Endodermal cell (in vitro differentiated cells): ENCODE measurements around the gene PSMA7. TPM values are rescaled to one million over a fixed set of nuclear protein-coding genes. Genes with fewer than 3 reads are reported as not detected.

Experiments used
- DNase-seq: peaks from one replicate; pipeline ENCODE4 v3.0.0-alpha.2; 2017
- H3K27ac ChIP-seq: 2 replicates; pipeline ENCODE4 v1.5.1; 2013; ENCODE audit warnings: mild to moderate bottlenecking, low read depth, low read length, moderate library complexity
- H3K27me3 ChIP-seq: 2 replicates; pipeline ENCODE4 v1.6.1; 2013; ENCODE audit warnings: mild to moderate bottlenecking, low read length, moderate library complexity; ENCODE audit not compliant: insufficient read depth, control insufficient read depth, poor library complexity, severe bottlenecking
- H3K36me3 ChIP-seq: 2 replicates; pipeline ENCODE4 v1.7.0; 2013; ENCODE audit warnings: mild to moderate bottlenecking, low read length, moderate library complexity; ENCODE audit not compliant: control insufficient read depth, insufficient read depth
- H3K4me1 ChIP-seq: one replicate; pipeline ENCODE4 v1.7.0; 2013; ENCODE audit warnings: low read length; ENCODE audit not compliant: control insufficient read depth, insufficient read depth
- H3K4me3 ChIP-seq: 2 replicates; pipeline ENCODE4 v1.5.1; 2013; ENCODE audit warnings: mild to moderate bottlenecking, low read length, moderate library complexity
- H3K9ac ChIP-seq: 2 replicates; pipeline ENCODE4 v1.6.1; 2013; ENCODE audit warnings: mild to moderate bottlenecking, low read length, moderate library complexity; ENCODE audit not compliant: poor library complexity, severe bottlenecking; ENCODE audit errors: extremely low read depth
- H3K9me3 ChIP-seq: 2 replicates; pipeline ENCODE4 v1.6.1; 2013; ENCODE audit warnings: mild to moderate bottlenecking, low read length, moderate library complexity; ENCODE audit not compliant: control insufficient read depth
- H3K27ac Mint-ChIP-seq: 2 replicates; pipeline ENCODE4 v1.8.0; 2020; ENCODE audit warnings: mixed read lengths
- H3K27me3 Mint-ChIP-seq: 2 replicates; pipeline ENCODE4 v1.8.0; 2021; ENCODE audit warnings: mild to moderate bottlenecking, mixed read lengths; ENCODE audit not compliant: insufficient read depth
- H3K36me3 Mint-ChIP-seq: 2 replicates; pipeline ENCODE4 v1.8.0; 2020; ENCODE audit warnings: low read depth, mixed read lengths
- H3K4me1 Mint-ChIP-seq: 2 replicates; pipeline ENCODE4 v1.8.0; 2020; ENCODE audit warnings: mixed read lengths
- H3K4me3 Mint-ChIP-seq: 2 replicates; pipeline ENCODE4 v1.8.0; 2020; ENCODE audit warnings: mild to moderate bottlenecking, moderate library complexity, mixed read lengths
- H3K9me3 Mint-ChIP-seq: 2 replicates; pipeline ENCODE4 v1.8.0; 2020; ENCODE audit warnings: mild to moderate bottlenecking, mixed read lengths
- WGBS, 2 experiments: methylation state at CpG; one replicate each; pipeline versions ENCODE4 v1.1.5 to v1.1.7; 2013; ENCODE audit warnings: missing lambda C conversion rate in 2 of 2, mixed read lengths in 1 of 2; ENCODE audit not compliant: insufficient coverage in 1 of 2, insufficient read length in 1 of 2; 5-methylcytosine and 5-hydroxymethylcytosine counted together
- total RNA-seq, 2 donors: library from RNA; stranded (reverse); fragmentation: NEBNext Ultra II Directional in 1 of 2; extraction: Animal tissue kit (Norgen Biotek cat#: 25700) in 1 of 2; gene quantifications; 2 replicates in 1 of 2; 3 replicates in 1 of 2; pipeline ENCODE4 v1.2.1, GENCODE V29; 2021
- TF ChIP-seq, protein P1 (sequence below): fragments of 200-600 bp; sonication (generic); conservative IDR thresholded peaks from 2 replicates; pipeline ENCODE4 v1.5.0; 2021; ENCODE audit warnings: antibody characterized with exemption, mild to moderate bottlenecking

PSMA7 gene
- total RNA-seq, 2 donors from 2014 or later: 279 to 280 TPM

DNA sequence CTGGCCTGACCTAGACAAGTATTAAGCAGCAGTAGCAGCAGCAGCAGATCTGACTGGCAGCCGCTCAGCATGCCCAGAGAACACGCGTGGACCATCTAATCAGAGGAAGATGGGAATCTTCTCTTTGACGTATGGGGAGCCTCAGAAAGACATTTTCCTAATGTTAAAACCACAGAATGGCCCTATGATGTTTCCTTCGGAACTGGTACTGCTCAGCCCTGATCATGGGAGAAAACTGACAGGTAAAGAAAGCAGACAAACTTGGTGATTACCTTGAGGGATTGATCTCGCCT is 6.2 kb downstream of the PSMA7 start:
- no peak overlapping the region for H3K27ac Mint-ChIP-seq
- no peak overlapping the region for H3K4me3 ChIP-seq
- peaks cover 85% of the 10 kb centered on the region for H3K36me3 Mint-ChIP-seq
- no peaks in the 10 kb centered on the region for H3K9me3 Mint-ChIP-seq
- H3K9ac ChIP-seq: no peak overlapping the region
- TF ChIP-seq, protein P1, sequence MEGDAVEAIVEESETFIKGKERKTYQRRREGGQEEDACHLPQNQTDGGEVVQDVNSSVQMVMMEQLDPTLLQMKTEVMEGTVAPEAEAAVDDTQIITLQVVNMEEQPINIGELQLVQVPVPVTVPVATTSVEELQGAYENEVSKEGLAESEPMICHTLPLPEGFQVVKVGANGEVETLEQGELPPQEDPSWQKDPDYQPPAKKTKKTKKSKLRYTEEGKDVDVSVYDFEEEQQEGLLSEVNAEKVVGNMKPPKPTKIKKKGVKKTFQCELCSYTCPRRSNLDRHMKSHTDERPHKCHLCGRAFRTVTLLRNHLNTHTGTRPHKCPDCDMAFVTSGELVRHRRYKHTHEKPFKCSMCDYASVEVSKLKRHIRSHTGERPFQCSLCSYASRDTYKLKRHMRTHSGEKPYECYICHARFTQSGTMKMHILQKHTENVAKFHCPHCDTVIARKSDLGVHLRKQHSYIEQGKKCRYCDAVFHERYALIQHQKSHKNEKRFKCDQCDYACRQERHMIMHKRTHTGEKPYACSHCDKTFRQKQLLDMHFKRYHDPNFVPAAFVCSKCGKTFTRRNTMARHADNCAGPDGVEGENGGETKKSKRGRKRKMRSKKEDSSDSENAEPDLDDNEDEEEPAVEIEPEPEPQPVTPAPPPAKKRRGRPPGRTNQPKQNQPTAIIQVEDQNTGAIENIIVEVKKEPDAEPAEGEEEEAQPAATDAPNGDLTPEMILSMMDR: no peak
- H3K4me1 Mint-ChIP-seq: peaks cover 16% of the 10 kb centered on the region
- no peaks in the 10 kb centered on the region for H3K9me3 ChIP-seq
- H3K4me1 ChIP-seq: peaks cover 6% of the 10 kb centered on the region
- no peak for DNase-seq
- no peaks in the 10 kb centered on the region for H3K27me3 Mint-ChIP-seq
- no peaks in the 10 kb centered on the region for H3K27me3 ChIP-seq
- H3K27ac ChIP-seq: no peak overlapping the region
- no peak overlapping the region for H3K4me3 Mint-ChIP-seq
- 87 to 89% methylated on average over 6 of the region's 6 CpGs for WGBS, 2 experiments
- peaks cover 89% of the 10 kb centered on the region for H3K36me3 ChIP-seq

DNA sequence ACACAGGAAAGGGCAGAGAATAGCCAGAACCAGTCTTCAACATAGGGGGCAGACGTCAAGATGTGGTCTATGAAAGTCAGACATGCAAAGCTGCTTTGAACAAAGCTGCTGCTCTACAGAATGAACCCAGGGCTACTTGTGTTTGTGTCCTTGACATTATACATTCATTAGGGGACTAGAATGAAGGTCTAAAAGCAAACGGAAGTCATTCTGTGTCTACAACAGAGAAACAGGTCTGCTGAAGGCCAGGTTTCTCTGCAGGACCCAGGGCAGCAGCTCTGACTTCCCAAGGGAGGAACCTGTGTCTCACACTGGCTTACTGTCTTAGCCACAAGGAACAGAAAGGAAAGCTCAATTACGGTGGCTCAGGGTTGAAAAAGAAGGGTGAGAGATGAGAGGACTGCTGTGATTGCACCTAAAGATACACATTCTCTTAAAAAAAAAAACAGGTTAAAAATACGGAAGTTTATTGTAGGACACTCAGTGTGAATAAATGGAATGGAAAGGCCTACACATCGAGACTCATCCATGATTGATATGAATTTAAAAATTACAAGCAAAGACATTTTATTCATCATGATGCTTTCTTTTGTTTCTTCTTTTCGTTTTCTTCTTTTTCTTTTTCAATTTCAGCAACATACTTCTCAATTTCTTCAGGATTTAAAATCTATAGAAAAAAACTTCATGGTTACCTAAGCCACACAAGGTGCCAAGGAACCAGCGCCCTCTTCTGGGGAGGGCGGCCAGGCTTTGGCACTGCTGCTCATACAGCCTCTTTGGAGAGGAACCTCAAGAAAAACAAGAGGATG is 6.7 kb downstream of the PSMA7 start:
- no peak overlapping the region for H3K27ac ChIP-seq
- H3K9ac ChIP-seq: no peak overlapping the region
- peaks cover 90% of the 10 kb centered on the region for H3K36me3 Mint-ChIP-seq
- H3K27me3 ChIP-seq: no peaks in the 10 kb centered on the region
- WGBS, 2 experiments: 65 to 69% methylated on average over 6 to 8 of the region's 8 CpGs
- TF ChIP-seq, protein P1: peak; percentile 95
- H3K36me3 ChIP-seq: peaks cover 94% of the 10 kb centered on the region
- no peak overlapping the region for H3K4me3 ChIP-seq
- no peaks in the 10 kb centered on the region for H3K9me3 ChIP-seq
- H3K4me1 Mint-ChIP-seq: peaks cover 10% of the 10 kb centered on the region
- peaks cover 6% of the 10 kb centered on the region for H3K4me1 ChIP-seq
- H3K4me3 Mint-ChIP-seq: no peak overlapping the region
- H3K27me3 Mint-ChIP-seq: no peaks in the 10 kb centered on the region
- H3K9me3 Mint-ChIP-seq: no peaks in the 10 kb centered on the region
- peak overlapping the region; percentile 18 for H3K27ac Mint-ChIP-seq
- peak; percentile 89 for DNase-seq

DNA sequence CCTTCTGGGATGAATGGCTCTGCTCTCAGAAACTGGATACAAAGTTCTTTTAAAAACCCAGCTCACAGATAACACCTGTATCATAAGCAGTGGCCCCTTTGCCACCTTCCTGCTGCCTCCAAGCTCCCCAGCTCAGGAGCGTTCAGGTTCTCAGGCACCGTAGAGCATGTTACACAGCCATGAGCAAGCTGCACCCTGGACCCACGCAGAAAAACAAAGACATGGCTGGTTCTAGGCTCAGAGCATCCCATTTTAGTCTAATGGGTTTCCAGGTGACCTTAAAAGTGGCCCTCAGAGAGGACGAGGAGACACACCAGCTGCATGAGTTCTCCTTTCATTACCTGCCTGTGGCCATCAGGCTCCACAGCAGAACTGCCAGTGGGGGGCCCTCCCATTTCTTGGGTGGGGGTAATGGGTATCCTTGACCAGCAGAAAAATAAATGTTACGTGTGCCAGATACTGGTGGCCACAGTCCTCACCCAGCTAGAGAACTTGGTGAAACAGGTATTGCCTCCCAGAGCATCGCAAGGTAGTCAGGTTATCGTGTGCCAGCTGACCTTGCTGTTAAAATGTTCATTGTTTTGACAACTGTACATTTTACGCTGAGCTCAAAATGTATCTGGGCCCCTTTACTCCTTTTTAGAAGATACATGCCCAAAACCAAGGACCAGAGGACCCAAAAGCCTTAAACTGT is 7.5 kb downstream of the PSMA7 start:
- Mint-ChIP-seq H3K4me3 (no peak overlapping the region), H3K27ac (no peak overlapping the region), H3K36me3 (peaks cover 94% of the 10 kb centered on the region), H3K27me3 (no peaks in the 10 kb centered on the region), H3K4me1 (peaks cover 5% of the 10 kb centered on the region), H3K9me3 (no peaks in the 10 kb centered on the region)
- H3K9ac ChIP-seq: no peak overlapping the region
- no peaks in the 10 kb centered on the region for H3K4me1 ChIP-seq
- TF ChIP-seq, protein P1: no peak
- no peak overlapping the region for H3K4me3 ChIP-seq
- H3K9me3 ChIP-seq: no peaks in the 10 kb centered on the region
- no peak overlapping the region for H3K27ac ChIP-seq
- H3K27me3 ChIP-seq: no peaks in the 10 kb centered on the region
- H3K36me3 ChIP-seq: peaks cover 94% of the 10 kb centered on the region
- no peak for DNase-seq
- WGBS, 2 experiments: 90 to 95% methylated on average over 6 to 8 of the region's 8 CpGs
